GM19238 (cell line): ENCODE results near the gene RNF114.
"Not testable (repeated sequence)": the region's sequence is repeated elsewhere in the genome, so short reads cannot be mapped to it uniquely, and the experiment has no call there.

Source experiments
- DNase-seq: peaks from one replicate; pipeline ENCODE4 v3.0.0; 2011; ENCODE audit warnings: low spot score; ENCODE audit not compliant: insufficient read length

The RNF114 gene

DNA sequence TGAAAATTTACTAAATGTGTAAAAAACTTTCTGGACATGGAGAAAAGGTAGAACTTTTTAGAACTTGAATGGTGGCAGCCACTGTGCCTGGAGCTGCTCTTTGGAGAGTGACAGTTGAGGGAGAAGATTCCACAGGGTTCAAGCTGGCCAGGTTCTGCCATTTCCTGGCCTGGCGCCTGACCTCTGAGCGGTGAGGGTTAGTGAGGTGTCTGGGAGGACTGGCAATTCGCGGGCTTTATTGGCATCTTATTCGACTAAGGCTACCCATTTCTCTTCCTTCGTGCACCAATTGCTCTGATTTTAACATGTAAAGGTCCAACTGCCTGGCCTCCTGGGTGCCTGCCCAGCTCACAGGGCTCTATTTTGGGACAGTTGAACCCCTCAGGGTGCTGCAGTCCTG, 49.0 kb downstream of the RNF114 start:
- no peak for DNase-seq

DNA sequence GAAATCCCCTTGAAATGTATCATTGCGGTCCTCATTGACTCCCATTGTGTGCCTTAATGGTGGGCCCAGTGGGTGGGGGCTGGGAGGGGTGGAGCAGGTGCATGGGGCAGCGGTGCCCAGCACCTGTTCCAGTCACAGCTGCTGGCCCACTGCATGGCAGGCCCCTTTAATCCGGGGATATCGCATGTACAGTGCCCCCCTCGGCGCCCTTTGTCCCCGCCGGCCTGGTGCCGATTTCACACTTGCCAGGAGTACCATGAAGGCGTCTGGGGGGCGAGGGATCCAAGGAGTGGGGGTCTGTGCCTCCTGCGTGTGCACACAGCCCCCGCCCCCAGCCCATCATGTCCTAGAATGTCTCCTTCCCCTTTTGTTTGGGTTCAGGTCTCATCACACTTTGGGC, 49.4 kb downstream of the RNF114 start:
- DNase-seq, result no peak

DNA sequence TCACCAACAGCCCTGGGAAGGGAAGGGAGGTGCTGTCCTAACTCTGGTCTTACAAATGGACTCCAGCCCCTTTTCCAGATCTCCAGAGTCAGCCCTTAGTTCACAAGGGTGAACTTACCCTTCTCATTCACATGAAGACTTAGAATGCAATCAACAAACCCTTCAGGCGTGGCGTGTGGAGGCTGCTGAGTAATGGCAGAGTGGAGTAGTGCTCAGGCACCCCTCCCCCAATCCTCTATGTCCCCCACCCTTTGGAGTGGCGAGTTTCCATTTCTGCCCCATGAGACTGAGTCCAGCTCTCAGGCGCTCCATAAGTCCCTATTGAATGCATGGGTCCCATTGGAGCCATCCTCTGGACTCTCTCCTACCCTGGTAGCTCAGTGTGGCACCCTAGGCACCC, 49.9 kb downstream of the RNF114 start:
- DNase-seq, result no peak

DNA sequence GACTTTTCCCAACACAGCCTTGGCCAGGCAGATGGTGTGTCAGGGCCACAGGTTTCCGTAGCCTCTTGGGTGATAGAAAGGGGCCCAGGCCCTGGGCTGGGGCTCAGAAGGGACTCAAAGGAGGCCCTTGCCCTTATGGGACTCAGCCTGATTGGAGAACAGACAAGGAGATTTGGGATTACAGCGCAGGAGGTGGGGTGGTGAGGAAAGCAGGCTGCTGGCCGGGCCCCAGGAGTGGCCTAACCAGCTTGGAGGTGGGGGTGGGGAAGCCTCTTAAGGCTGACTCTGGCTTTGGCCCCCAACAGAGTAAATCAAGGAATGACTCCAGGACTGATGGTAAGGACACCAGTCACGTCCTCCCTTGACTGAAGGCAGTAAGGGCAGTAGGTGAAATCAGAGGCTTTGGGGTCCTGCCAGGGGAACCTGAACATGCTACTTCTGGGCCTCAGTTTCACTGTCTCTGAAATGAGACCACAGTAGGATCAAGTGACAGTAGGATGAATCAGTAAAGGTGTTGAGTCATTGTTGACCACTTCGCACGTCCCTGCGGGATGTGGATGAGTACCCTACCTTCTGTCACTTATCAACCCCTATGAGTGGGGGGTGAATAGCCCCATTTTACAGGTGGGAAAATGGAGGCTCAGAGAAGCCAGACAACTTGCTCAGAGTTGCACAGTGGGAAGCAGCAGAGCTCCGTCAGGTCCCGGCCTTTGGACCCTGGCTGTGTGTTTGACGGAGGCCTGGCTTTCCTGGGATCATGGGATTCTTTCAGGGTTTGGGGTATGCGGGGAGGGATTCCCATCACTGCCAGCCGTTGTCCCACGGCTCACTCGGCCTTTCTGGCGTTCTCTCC, 51.0 kb downstream of the RNF114 start:
- no peak for DNase-seq

DNA sequence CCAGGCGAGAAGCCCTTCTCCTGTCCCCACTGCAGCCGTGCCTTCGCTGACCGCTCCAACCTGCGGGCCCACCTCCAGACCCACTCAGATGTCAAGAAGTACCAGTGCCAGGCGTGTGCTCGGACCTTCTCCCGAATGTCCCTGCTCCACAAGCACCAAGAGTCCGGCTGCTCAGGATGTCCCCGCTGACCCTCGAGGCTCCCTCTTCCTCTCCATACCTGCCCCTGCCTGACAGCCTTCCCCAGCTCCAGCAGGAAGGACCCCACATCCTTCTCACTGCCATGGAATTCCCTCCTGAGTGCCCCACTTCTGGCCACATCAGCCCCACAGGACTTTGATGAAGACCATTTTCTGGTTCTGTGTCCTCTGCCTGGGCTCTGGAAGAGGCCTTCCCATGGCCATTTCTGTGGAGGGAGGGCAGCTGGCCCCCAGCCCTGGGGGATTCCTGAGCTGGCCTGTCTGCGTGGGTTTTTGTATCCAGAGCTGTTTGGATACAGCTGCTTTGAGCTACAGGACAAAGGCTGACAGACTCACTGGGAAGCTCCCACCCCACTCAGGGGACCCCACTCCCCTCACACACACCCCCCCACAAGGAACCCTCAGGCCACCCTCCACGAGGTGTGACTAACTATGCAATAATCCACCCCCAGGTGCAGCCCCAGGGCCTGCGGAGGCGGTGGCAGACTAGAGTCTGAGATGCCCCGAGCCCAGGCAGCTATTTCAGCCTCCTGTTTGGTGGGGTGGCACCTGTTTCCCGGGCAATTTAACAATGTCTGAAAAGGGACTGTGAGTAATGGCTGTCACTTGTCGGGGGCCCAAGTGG, 51.9 kb downstream of the RNF114 start:
- DNase-seq, result no peak

DNA sequence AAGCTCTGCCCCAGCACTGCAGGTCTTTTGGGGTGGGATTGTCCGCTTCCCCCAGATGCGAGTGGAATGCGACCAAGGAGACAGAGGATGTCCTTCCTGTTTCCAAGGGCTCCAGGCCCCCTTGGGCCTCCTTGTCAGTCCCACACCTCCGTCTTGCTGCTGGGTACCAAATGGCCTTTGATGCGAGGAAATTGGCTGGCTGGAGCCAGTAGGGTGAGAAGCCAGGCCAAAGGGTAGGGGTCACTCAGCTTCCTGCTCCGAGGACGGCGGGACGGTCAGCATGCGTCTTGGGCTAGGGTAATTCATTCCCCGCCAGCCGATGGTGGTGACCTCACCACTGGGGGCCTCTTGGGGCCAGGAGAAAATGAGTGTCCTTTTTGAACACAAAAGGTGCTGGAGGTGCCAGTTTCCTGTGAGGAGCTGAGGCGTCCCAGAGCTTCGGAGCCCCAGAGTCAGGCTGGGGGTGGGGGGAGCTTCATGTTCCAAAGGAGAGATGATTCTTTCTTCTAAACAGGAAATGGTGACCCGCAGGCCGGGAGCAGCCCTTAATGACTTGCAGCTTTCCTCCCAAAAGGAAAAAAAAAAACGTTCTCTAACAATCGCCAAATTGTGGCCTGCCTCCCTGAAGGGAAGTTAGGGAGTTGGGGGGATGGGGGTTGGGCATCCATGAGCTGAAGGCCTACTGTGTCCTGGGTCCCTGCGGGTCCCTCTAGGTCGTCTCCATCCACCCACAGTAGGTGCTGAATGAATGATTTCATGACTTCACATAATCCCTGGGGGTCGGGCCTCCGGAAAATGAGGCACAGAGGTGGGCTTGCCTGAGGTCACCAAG, 53.3 kb downstream of the RNF114 start:
- no peak for DNase-seq

DNA sequence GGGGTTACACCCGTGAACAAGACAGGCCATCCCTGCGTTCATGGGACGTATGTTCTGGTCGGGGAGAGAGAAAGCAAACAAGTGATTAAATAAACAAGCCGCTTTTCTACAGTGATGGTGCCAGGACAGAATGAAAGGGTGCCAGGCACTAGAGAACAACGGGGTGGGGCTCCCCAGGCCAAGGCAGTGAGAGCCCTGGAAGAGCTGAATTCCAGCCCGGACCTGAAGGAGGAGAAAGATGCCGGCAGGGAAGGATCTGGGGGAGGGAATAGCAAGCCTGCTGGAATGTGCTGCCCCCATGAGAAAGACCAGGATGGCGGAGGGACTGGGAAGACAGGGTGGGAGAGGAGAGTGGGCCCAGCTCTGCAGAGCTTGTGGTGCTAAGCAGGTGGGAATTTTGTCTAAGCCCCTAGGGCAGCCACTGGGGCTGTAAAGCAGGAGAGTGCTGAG, 54.1 kb downstream of the RNF114 start:
- DNase-seq, result no peak

DNA sequence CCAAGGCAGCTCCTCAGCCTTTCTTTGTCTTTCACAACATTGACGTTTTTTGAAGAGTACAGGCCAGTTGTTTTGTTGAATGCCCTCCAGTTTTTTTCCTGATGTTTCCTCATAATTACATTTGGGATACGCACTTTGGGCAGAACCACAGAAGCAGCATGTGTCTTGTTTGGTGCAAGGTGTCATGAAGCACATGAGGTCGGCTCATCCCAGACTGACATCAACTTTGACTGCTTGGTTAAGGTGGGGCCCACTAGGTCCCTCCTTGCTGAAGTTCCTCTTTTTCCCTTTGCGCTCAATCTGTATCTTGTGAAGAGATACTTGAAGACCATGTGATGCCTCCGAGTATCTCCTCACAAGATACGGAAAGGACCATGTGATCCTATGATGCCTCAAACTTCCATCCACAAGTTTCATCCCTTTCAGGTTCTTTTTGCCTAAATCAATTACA, 57.1 kb downstream of the RNF114 start:
- no peak for DNase-seq

DNA sequence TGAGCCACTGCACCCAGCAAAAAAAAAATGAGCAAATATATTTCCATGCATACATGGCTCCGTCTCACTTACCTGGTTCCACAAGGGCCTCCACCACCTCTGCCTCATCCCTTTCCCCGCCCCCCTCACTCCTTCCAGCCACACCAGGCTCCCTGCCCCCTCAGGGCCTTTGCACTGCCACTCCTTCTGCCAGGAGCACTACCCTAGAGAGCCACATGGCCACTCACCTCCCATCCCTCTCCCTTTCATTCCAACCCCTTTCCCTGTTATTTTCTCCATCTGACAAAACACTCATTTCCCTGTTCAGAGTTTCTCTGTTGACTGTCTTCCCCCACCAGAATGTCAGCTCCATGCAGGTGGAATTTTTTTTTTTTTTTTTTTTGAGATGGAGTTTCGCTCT, 59.4 kb downstream of the RNF114 start:
- DNase-seq, result no peak

DNA sequence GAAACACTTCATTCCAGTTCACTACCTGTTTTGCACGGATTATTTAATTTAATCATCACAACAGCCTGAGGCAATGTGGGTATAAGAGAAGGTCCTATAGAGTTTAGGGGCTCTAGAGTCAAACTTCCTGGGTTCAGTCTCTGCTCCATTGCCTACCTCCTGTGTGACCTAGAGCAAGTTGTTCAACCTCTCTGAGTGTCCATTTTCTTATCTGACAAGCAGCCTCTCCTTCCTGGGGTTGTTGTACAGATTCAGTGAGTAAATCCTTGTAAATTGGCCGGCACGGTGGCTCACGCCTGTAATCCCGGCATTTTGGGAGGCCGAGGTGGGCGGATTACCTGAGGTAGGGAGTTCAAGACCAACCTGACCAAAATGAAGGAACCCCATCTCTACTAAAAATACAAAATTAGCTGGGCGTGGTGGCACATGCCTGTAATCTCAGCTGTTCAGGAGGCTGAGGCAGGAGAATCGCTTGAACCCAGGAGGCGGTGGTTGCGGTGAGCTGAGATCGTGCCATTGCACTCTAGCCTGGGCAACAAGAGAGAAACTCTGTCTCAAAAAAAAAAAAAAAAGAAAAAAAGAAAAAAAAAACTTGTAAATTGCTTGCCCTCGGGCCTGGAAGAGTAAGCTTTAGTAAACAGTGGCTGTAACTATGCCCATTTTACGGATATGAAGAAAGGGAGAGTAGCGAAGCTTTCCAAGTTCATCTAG, 62.4 kb downstream of the RNF114 start:
- not testable (repeated sequence) for DNase-seq

DNA sequence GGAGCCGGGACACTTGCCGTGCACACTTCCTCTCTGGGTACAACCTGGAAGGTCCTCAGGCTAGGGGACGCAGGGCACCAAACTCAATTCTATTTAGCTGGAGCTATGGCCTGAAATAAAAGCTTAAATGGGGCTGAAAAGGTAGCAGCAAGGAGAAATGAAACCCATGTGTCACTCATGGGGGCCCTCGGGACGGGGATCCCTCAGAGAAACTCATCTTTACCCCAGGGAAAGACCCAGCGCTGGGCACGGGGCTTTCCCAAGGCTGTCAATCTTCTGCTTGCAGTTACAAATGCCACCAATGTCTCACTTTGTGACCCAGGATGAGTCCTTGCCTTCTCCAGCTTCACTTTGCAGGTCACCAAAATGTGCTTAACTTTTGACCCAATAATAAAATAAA, 63.1 kb downstream of the RNF114 start:
- DNase-seq, result no peak

DNA sequence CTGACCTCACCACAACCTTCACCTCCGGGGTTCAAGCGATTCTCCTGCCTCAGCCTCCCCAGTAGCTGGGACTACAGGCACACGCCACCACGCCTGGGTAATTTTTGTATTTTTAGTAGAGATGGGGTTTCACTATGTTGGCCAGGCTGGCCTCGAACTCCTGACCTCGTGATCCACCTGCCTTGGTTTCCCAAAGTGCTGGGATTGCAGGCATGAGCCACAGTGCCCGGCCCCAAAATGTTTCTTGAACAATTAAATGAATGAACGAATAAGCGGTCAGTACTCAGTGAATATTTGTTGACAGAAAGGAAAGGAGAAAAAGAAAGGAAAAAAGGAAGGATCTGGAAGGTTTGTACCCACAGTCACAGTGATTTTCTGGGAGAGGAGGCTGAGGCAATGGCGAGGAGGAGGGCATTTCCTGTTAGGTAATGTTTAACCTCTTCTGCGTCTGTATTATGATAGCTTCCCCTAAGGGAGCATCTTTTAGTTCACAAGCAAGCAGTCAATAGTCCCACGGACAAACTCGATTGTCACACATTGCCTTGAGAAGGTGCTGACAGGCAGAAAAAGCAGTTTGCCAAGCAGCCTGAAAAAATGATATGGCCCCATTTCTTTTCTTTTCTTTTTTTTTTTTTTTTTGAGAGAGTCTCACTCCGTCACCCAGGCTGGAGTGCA, 64.5 kb downstream of the RNF114 start:
- not testable (repeated sequence) for DNase-seq

DNA sequence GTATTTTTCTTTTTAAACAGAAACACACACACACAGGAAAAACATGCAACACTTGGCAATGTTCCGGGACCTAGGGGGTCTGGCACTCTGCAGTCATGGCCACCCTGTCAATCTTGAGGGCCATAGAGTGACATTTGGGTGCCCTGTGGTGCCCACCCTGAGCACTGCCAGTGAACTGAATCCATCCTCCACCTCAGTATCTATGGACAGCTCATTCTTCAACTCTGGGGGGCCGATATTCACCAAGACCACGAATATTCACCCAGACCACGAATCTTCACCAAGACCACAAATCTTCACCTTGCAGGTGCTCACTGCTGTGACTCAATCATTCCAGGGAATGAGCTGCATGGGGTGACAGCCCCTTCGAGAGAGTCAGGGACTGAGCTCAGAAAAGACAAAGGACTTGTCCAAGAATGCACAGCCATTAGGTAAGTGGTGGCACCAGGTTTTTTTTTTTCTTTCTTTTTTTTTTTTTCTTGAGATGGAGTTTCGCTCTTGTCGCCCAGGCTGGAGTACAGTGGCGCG, 65.7 kb downstream of the RNF114 start:
- no peak for DNase-seq

DNA sequence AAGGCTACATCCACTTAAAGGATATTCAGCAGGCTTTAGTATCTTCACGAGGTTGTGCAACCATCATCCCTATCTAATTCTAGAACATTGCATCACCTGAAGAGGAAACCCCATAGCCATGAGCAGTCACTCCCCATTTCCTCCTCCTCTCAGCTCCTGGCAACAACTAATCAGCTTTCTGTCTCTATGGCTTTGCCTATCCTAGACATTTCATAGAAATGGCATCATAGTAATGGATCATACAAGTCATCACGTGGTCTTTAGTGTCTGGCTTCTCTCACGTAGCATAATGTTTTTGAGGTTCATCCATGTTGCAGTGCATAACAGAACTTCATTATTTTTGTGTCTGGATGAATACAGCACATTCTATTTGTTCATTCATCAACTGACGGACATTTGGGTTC, 67.1 kb downstream of the RNF114 start:
- no peak for DNase-seq
